Measurements from ENCODE around the gene MICALL1.
"Not testable (repeated sequence)": the region's sequence is repeated elsewhere in the genome, so short reads cannot be mapped to it uniquely, and the experiment has no call there.

The MICALL1 gene

GRCh38 chr22:37961062-37961461 lies 55.0 kb downstream of the MICALL1 start:
- DNase-seq: no peak

DNA sequence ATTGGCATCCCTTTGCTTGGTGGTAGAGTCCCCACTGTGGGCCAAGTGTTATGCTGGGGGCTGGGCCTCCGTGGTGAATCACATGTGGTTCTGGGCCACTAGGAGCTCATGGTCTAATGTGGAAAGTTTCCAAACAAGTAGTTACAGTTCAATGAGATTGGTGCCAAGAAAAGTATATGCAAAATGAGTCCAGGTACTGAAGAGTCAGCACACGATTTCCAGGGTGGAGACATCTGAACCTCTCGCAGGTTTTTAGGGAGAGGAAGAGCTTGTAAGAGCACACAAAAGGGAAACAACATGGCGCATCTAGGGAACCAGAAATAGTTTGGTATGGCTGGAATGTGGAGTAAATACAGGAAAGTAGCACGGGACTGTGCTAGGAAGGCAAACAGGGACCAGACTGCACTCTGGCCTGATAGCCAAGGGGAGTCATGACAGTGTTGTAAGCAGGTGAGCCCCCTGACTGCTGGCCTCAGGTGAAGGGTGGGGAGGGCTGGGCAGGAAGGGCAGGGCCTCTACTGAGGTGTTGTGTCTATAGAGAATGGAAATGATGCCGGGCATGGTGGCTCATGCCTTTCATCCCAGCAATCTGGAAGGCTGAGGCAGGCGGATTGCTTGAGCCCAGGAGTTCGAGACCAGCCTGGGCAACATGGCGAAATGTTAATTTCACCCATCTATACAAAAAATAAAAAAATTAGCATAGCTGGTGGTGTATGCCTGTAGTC lies 60.0 kb downstream of the MICALL1 start:
- DNase-seq: no peak

GRCh38 chr22:37967147-37967546 lies 61.0 kb downstream of the MICALL1 start:
- no peak for DNase-seq

- DNase-seq: no peak
These were observed 61.7 kb downstream of the MICALL1 start for GRCh38 chr22:37967637-37968451.

DNA sequence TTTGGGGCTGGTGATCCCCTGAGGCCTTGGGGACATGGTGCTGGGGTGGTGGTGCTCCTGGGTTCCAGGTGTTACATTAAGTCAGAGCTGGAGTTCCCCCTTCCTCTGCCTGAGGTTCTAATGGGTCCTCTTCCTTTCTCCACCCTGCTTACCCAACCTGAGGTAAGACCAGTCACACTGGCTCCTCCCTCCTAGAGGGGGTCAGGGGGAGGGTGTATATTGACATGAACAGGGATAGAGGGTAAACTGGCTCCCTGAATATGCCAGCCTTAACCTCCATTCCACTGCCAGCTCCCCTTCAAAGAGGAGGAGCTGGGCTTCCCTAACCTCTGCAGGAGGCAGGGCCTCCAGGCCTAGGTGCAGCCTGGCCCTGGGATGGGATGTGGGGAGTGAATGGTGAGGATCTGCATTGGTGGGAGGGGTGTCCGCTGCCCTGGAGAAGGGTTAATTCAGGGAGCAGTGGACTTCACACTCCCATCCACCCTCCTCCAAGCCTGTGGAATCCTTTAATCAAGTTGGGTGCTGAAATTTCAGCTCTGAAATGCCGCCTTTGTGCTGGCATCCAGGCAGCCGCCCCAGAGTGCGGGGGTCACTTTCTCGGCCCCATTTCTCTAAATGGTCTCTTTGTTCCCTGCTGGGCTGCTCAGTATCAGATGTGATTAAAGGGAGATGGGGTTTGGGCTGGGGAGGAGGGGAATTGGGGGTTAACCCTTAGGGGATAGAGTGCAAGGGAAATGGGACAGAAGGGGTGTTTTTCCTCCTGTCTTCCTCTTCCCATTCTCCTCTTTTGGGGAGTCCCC lies 62.6 kb downstream of the MICALL1 start:
- no peak for DNase-seq

DNA sequence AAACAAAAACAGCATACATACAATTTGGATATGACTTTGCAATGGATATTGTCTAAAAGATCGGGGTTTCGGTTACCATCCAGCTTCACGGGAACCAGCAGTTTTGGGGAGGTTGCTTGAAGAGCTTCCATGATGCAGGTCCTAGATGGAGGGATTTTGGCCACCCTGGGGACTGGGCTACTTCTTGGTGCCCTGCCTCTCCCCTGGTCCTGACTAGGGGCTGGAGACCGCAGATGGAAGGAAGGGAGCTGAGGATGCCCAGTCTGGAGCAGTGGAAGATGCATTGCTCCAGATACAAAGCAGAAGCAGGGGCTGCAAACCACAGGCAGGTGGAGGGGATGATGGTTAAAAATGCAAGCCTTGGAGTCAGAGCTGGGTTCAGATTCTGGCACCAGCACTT lies 64.8 kb downstream of the MICALL1 start:
- no peak for DNase-seq

GRCh38 chr22:37971475-37972434 lies 65.7 kb downstream of the MICALL1 start:
- no peak for DNase-seq

GRCh38 chr22:37972527-37972926 lies 66.4 kb downstream of the MICALL1 start:
- DNase-seq: no peak

DNA sequence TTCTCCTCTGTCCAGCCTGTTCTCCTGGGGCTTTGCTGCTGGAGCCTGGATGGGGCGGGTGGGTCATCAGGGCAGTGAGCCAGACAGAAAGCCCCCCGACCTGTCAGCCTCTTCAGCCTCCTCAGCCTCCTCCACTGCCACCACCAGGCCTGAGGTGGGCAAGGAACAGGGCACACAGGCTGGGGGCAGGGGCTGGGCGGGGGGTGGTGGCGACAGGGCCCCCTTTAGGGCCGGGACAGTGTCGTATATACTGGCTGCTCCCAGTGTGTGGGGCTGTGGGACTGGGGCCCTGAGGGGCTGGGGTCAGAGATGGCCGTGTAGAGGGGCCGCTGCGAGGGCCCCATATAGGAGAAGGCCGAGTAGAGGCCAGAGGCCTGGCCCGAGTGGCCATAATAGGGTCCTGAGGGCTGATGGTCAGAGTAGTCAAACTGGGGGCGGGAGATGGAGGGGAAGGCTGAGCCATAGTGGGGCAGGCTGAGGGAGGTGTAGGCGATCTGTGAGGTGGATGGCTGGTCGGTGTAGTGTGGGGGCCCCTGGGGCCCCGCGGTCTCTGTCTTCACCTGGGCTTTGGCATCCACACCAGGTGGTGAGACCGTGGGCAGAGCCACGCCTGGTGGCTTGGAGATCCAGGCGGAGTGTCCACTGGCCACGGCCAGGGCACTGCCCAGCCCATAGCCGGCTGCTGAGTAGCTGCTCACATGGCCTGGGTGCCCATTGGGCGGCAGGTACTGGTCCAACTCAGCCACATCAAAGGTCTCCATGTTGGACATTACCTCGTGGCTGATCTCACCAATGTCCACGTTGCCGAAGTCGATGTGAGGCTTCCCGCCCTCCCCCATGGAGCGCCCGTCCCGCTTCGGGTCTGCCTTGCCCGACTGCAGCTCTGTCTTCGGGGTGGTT lies 67.4 kb downstream of the MICALL1 start:
- DNase-seq: no peak

DNA sequence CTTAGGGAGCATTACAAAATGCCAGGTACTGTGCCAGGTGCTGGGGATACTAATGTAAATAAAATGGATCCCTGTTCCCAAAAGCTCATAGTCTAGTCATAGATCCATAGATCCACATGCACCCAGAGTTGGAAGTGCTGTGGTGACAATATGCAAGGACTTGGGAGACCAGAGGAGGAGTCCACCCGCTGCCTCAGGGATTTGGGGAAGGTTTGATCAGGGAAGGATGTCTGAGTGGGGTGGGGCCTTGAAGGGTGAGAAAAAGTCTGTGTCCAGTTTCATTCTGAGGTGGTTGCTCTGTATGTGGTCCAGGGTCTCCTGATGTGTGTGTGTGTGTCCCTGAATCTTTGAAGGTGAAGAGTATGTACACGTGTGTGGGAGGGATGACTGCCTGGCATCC lies 69.1 kb downstream of the MICALL1 start:
- no peak for DNase-seq

DNA sequence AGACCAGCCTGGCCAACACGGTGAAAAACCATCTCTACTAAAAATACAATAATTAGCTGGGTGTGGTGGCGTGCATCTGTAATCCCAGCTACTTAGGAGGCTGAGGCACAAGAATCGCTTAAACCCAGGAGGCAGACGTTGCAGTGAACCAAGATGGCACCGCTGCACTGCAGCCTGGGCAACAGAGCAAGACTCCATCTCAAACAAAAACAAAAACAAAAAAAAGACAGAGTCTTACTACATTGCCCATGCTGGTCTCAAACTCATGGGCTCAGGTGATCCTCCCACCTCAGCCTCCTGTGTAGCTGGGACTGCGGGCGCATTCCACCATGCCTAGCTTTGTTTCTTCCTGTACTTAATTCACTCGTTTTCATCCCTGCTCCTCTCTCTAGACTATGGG lies 69.9 kb downstream of the MICALL1 start:
- not testable (repeated sequence) for DNase-seq

- DNase-seq: no peak
These were observed 70.5 kb downstream of the MICALL1 start for GRCh38 chr22:37976547-37976946.

DNA sequence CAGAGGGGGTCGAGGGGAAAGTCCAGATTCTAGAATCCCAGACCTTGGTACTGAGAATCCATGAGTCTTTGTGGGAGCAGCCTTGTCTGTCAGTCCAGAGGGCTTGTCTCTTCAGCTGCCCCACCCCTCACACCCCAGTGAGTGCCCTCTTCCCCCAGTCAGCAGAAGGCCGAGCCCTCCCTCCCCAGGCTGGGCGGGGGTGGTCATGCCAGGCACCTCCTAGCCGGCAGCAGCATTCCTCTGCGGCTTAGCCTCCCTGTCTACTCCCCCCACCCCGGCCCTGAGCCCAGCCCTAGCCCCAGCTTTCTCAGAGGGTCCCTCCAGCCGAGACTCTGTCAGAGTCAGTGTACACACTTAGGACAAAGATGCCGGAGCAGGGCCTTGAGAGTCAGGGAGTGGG lies 73.7 kb downstream of the MICALL1 start:
- DNase-seq: no peak

DNA sequence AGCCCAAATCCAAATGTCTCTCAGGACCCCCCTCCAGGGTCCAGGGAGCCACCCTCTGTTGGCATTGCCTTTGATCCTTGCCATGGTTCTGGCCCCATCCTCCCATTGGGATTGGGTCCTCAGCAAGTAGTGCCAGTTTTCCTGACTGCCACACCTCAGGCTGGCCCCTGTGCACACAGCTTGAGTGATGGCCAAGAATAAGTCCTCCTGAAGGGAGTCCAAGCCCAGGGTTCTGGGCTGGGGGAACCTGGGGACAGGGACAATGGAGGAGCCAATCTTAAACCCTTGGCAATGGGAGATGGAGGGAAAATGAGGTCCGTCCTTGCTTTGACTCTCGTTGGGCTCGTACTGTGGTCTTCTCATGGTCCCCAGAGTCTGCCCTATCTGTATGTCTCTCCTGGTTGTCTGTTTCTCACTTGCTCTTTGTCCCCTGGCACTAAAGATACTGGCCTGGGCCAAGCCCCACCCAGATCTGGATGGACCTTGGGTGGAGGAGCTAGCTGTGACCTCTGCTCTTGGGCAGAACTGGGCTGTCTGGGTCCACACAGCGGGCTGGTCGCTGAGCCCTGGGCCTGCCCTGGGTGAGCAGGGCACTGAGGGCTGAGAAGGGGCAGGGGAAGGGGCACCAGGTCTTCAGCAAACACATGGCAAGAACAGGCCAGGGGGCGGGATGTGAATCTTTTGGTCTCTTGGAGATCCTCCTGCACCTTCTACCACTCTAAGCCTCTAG lies 75.3 kb downstream of the MICALL1 start:
- DNase-seq: no peak

GRCh38 chr22:37982151-37982785 lies 76.2 kb downstream of the MICALL1 start:
- no peak for DNase-seq

DNA sequence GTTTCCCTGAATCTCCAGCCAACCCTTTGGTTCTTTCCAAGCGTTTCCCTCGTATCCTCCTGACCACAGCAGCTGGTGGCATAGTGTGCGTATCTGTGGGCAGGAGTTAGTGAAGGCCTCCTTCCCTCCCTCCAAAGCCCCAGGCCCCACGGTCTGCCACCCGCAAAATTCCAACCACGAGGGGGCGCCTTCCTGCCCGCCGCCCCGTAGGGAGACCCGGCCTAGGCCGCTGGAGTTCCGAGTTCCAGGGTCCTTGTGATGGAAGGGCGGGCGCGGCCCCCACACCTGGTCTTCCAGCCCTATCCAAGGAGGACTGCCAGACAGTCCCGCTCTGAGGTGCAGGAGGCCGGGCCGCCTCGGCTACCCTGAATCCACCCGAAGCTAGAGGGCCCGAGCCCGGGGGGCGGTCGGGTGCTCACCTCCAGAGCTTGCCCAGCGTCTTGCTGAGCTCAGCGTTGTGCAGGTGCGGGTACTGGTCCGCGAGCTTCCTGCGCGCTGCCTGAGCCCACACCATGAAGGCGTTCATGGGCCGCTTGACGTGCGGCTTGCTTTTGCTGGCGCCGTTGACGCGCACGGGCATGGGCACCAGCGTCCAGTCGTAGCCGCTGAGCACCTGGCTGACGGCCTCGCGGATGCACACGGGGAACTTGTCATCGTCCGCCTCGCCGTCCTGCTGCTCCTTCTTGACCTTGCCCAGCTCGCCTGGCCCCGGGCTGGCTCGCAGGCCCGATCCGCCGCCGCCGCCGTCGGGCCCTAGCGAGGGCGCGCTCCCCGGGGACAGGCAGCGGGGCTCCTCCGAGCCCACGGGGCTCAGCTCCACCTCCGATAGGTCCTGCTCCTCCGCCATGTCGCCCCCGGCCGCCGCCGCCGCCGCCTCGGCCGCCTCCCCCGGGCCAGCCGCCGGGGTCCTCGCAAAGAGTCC lies 77.1 kb downstream of the MICALL1 start:
- DNase-seq: no peak

DNA sequence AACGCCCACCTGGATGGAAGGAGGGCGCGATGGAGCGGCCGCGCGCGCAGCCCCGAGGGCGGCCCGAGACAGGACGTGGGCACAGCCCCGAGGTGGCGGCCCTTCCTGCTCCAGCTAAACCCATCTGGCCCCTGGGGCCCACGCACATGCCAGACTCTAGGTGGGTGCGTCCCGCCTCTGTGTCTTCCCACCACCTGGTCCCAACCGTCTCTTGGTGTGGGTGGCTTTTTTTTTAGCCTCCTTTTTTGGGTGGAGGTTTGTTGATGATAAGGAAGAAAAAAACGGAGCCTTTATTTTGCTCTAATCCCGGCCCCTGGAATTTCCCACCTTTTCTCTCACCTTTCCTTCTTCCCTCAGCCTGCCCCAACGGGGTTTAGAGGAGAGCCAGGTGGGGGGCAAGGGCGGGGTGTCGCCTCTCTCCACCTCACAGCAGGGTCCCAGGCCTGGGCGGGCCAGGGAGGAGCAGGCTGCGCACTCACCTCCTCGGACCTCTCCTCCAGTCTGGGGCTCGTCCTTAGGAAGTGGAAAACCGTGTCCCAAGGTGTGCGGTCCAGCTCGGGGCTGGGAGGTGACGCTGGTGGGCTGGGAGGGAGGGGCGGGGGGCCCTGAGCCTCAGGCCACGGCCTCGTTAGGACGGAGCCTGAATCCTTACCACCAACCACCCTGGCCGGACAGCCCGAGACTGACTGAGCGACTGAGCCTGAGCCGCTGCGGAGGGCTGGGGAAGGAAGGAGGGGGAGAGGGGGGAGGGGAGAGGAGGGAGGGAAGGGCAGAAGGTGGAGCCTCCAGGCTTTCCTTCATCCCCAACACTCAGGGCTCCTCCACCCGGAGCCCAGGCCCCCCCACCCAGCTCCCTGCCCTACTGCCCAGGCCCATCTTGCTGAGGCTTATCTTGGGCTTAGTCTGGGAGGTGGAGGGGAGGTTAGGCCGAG lies 78.0 kb downstream of the MICALL1 start, which contains the start of gene SOX10:
Gene SOX10 (minus strand): TSS at position 696 of the 932 bp plus-strand sequence. CDS start 771 bp downstream, outside the sequence.
- DNase-seq: no peak
